Measurements from ENCODE around the gene RPL36A. TPM values are rescaled to one million over a fixed set of nuclear protein-coding genes. Genes with fewer than 3 reads are reported as not detected.

Gene RPL36A
- total RNA-seq = 100 to 1,000 TPM; 165 to 641 (median 228) TPM

DNA sequence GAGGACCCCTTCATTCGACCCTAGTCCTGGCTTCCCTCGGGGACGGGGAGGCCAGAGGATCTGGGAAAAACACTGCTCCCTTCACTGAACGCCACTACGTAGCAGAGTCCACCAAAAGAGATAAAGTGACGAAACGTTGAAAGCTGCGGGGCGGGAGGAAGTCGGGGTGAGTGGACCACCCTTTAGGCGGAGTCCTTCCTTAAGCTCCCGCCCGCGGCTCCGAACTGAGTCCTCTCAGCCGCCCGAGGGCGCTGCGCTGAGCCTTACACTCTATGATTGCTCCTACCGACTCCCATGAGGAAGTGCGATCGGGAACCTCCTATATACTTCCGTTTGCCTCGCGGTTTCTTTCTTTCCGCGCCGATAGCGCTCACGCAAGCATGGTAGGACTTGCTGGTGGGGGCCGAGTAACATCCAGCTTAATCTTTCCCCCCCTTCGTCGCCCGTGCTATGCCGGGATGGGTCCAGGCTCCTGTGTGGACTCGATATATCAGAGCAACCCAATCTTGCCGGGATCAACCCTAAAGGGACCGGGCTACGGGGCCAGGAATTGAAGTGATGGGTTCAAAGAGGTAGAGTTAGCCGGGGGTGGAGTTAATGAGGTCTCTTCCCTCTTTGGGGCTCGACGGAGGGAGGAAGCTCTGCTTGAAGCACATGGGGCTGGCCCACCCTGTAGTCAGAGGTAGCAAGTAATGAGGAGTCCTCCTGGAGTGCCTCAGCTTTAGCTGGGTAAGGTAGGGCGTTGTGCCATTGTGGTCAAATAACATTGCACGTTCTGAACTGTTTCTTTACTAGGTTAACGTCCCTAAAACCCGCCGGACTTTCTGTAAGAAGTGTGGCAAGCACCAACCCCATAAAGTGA, at the start of gene RPL36A:
RPL36A (plus strand) TSS at position 348 of the 862 bp plus-strand sequence; CDS start at position 381, 33 bp downstream.
- peak within 1 kb of the TSS; percentile 64 to 81 (median 74) for H3K27ac ChIP-seq
- TF ChIP-seq EP300 (IDR thresholded peaks at IDR 0.05) (no peak), POLR2AphosphoS5 (IDR thresholded peaks at IDR 0.05) (peak; percentile 87 to 92), POLR2A (IDR thresholded peaks at IDR 0.05) (peak in 3 of 4 donors; percentile 60 to 87 (median 74)), CTCF (IDR thresholded peaks at IDR 0.05) (peak; percentile 45 to 77 (median 68))

DNA sequence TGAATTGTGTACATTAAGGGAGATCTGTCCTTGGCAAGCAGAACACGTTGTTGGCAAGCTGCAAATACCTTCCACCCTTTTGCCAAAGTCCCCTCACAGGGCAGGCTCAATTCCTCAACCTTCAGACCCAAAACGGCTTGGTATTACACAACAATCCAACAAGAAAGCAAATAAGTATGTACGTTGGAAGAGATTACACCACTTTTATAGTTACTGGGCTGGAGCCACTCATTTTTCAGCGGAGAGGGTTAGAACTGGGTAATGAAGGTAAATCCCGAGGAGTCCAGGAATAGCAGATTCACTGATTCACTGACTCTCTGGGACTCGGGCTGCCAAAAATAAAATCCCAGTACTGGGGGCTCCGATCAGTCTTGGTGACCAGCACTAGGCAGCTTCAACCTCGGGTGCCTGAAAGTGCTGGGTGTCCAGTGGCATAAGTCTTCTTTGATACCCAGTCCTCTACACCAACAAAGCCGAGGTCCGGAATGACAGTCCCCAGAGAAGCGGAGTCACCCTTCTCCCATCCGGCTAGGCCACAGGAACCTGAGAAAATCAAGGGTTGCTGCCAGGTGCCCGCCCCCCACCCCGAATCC, 42.9 kb upstream of the RPL36A start:
- Histone ChIP-seq H3K27ac (peak overlapping the region; percentile 43 to 88 (median 82)), H3K4me1 (peaks cover 0 to 11% (median 3%) of the 10 kb centered on the region in 4 donors), H3K36me3 (no peaks in the 10 kb centered on the region), H3K4me3 (peak overlapping the region; percentile 18 to 80 (median 61)), H3K9me3 (no peaks in the 10 kb centered on the region), H3K27me3 (no peaks in the 10 kb centered on the region)
- TF ChIP-seq EP300 (IDR thresholded peaks at IDR 0.05) = no peak
- TF ChIP-seq CTCF (IDR thresholded peaks at IDR 0.05) = no peak
- no peak for TF ChIP-seq POLR2A (IDR thresholded peaks at IDR 0.05)
- TF ChIP-seq POLR2AphosphoS5 (IDR thresholded peaks at IDR 0.05) = no peak
- no peak for DNase-seq
- ATAC-seq (ENCODE audit: low FRiP score in 2 of 2) = peak; percentile 4 to 42
- 0 to 40% methylated on average over 5 to 13 of the region's 14 CpGs for WGBS, 2 donors

More for the DNA sequence above, at the start of gene RPL36A:
- Histone ChIP-seq H3K27me3 (no peaks in the 10 kb centered on the region), H3K36me3 (peaks cover 0 to 11% (median 0%) of the 10 kb centered on the region in 4 donors), H3K9me3 (no peaks in the 10 kb centered on the region), H3K4me3 (peak within 1 kb of the TSS; percentile 35 to 63 (median 48)), H3K4me1 (peaks cover 0 to 6% (median 4%) of the 10 kb centered on the region in 4 donors)
- ATAC-seq (ENCODE audit: low FRiP score in 2 of 2) (peak; percentile 94 to 99), DNase-seq (peak; percentile 89 to 92)
- WGBS, 2 donors = 0 to 33% methylated on average over 5 to 47 of the region's 47 CpGs

DNA sequence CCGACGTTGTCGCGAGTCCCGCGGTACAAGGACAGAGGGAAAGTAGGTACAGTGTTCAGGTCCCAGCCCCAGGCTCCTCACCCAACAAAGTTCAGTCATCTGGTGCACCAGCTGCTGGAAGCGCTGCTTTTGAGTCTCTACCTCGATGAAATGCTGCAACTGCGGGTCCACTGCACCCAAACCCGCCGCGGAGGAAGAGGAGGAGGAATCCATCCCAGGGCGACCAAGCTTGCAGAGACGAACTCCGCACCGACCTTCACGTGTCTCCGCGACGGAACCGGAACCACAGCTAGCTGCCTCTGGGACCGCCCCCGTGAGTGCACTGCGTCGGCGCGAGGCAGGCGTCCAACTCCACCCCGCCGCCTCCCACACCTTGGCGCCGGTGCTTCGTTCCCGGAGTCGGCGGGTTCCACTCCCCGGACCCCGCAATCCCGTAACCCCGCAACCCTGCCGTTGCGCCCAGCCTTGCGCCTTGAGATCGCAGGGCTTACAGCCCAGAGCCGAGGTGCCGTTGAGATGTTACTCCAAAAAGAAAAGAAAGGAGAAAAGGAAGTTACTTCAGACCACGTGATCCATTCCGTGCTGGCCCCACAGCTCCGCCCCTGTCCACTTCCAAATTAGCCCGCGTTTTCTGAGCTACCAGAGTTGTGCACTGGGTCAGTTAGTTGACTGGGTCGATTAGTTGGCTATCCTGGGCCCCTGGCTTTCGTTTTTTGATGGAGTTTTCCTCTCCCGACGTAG, 42.2 kb upstream of the RPL36A start, which contains the start of gene TIMM8A:
TIMM8A (minus strand) TSS at position 291 of the 741 bp plus-strand sequence; CDS start at position 213, 78 bp downstream.
- DNase-seq = peak; percentile 81 to 95
- Histone ChIP-seq H3K36me3 (no peaks in the 10 kb centered on the region), H3K9me3 (no peaks in the 10 kb centered on the region), H3K4me3 (peak within 1 kb of the TSS; percentile 27 to 80 (median 61)), H3K27me3 (no peaks in the 10 kb centered on the region), H3K27ac (peak within 1 kb of the TSS; percentile 77 to 88 (median 84)), H3K4me1 (peaks cover 0 to 11% (median 3%) of the 10 kb centered on the region in 4 donors)
- TF ChIP-seq POLR2AphosphoS5 (IDR thresholded peaks at IDR 0.05) (peak; percentile 19 to 69), EP300 (IDR thresholded peaks at IDR 0.05) (no peak), CTCF (IDR thresholded peaks at IDR 0.05) (no peak), POLR2A (IDR thresholded peaks at IDR 0.05) (peak in 1 of 4 donors; percentile 63)
- ATAC-seq (ENCODE audit: low FRiP score in 2 of 2) = peak; percentile 96 to 100
- 0 to 35% methylated on average over 11 to 55 of the region's 55 CpGs for WGBS, 2 donors

GRCh38 chrX:101349193-101349562, 41.6 kb upstream of the RPL36A start:
- H3K27me3 ChIP-seq = no peaks in the 10 kb centered on the region
- H3K36me3 ChIP-seq = no peaks in the 10 kb centered on the region
- peak overlapping the region in 3 of 4 donors; percentile 55 to 80 (median 67) for H3K4me3 ChIP-seq
- H3K27ac ChIP-seq = peak overlapping the region in 3 of 4 donors; percentile 81 to 88 (median 87)
- H3K4me1 ChIP-seq = peaks cover 0 to 11% (median 3%) of the 10 kb centered on the region in 4 donors
- H3K9me3 ChIP-seq = no peaks in the 10 kb centered on the region
- 41 to 52% methylated on average over 3 to 4 of the region's 4 CpGs for WGBS, 2 donors
- DNase-seq = no peak
- TF ChIP-seq POLR2A (IDR thresholded peaks at IDR 0.05) (no peak), CTCF (IDR thresholded peaks at IDR 0.05) (no peak), EP300 (IDR thresholded peaks at IDR 0.05) (no peak), POLR2AphosphoS5 (IDR thresholded peaks at IDR 0.05) (no peak)
- no peak for ATAC-seq (ENCODE audit: low FRiP score in 2 of 2)

All from upper lobe of left lung (tissue), 6 donors.